DMS79 treated with DMSO at 0.1 percent for 48 hours (cell line): ENCODE measurements around the gene KHSRP.

Experiments used
- DNase-seq: peaks from one replicate; lab custom pipeline; 2025; lab: John Stamatoyannopoulos, UW

KHSRP gene, protein sequence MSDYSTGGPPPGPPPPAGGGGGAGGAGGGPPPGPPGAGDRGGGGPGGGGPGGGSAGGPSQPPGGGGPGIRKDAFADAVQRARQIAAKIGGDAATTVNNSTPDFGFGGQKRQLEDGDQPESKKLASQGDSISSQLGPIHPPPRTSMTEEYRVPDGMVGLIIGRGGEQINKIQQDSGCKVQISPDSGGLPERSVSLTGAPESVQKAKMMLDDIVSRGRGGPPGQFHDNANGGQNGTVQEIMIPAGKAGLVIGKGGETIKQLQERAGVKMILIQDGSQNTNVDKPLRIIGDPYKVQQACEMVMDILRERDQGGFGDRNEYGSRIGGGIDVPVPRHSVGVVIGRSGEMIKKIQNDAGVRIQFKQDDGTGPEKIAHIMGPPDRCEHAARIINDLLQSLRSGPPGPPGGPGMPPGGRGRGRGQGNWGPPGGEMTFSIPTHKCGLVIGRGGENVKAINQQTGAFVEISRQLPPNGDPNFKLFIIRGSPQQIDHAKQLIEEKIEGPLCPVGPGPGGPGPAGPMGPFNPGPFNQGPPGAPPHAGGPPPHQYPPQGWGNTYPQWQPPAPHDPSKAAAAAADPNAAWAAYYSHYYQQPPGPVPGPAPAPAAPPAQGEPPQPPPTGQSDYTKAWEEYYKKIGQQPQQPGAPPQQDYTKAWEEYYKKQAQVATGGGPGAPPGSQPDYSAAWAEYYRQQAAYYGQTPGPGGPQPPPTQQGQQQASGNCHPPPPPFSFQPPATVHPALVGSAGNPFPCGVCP

DNA sequence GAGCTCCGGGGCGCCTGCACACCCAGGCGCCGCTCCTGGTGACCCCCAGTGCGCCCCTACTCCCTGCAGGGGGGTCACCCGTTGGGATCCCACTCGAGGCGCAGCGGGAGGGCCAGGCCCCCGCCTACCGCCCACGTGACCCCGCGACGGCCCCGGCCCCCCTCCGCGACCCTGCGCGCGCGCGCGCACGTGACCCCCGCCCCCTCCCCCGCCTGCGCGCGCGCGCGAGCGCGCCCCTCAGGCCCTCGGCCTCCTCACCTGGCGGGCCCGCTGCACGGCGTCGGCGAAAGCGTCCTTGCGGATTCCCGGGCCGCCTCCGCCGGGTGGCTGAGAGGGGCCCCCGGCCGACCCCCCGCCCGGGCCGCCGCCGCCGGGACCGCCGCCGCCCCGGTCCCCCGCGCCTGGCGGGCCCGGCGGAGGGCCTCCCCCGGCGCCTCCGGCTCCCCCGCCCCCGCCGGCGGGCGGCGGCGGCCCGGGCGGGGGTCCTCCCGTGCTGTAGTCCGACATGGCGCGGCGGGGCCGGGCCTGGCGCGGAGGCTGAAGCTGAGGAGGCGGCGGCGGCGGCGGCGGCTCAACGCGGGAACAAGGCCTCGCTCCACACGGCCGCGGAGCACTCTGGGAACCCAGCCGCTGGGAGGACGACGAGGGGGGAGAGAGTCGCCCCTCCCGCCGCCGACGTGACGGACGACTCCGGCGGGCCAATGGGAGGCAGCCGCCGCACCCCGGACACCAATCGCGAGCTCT, at the start of gene KHSRP:
KHSRP (minus strand) TSS at position 617 of the 744 bp plus-strand sequence; CDS start at position 507, 110 bp downstream.
- no peak for DNase-seq

DNA sequence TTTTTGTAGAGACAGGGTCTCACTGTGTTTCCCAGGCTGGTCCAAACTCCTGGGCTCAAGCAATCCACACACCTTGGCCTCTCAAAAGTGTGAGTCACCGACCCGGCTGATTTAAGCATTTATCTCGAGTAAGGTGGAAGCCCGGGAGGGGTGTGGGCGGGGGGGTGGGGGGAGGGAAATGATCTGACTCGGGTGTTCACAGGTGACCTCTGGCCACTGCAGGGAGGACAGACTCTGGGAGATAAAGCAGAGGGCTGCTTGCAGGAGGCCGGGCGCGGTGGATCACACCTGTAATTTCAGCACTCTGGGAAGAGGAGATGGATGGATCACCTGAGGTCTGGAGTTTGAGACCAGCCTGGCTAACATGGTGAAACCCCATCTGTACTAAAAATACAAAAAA, 49.0 kb upstream of the KHSRP start:
- DNase-seq: no peak

DNA sequence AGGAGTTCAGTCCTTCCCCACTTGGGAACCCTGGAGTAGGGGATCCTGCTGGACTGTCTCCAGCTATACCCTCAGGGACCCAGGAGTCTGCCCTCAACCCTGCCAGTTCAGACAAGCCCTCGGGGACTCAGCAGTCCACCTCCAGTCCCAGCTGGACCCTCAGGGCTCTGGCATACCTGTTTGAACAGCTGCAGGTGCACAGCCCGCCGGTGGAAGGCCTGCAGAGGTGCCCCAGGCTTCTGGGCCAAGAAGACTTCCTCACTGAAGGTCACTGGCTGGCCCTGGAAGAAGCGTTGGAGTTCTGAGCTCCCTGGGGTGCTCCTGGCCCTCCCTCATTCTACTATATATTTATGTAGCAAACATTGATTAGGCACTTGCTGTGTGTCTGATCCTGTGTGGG, 48.1 kb upstream of the KHSRP start:
- DNase-seq: no peak

DNA sequence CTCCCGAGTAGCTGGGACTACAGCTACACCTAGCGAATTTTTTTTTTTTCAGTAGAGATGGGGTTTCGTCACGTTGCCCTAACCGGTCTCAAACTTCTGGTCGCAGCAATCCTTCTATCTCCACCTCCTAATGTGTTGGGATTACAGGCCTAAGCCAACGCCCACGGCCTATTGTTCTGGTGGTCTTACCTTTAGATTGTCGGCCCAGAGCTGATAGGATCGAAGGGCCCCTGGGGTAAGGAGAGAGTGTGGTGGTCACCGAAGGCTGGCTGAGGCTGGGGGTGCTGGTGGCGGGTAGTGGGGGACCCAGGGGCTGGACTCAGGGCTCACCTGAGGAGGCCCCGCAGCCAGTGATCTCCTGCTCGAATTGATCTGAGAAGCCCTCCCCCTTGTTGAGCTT, 46.5 kb upstream of the KHSRP start:
- DNase-seq: no peak

DNA sequence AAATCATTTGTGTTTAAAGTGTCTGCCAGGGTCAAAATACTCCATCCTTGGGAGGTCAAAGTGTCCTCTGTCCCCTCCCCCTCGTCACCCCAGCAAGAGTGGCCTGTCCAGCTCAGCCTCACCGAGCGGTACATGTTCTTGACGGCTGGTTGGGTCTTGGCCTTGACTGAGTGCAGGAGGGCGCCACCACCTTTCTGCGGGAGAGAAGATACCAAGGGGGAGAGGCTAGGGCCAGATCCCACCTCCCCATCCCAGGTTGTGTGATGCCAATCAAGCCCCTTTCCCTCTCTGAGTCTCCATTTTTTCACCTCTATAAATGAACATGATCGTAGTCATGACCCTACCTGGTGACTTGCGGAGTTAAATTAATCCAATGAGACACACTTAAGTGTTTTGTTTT, 45.6 kb upstream of the KHSRP start:
- no peak for DNase-seq

DNA sequence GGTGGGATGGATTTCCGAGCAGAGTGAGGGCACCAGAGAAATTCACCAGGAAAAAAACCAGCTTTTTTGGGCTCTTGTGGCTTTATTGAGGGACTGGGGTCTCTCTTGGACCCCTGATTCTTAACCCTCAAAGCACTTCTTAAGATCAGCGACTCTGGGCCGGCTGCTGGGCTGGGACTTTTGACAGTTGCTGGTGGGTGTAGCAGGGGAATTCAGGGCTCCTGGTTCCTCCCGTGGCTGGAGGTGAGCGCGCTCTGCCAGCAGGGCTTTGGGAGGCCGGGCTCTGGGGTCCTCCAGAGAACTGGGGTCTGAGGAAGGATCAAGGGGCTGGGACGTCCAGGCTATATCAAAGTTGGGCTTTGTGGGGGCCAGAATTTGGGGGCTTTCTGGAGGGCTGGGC, 42.8 kb upstream of the KHSRP start:
- no peak for DNase-seq

DNA sequence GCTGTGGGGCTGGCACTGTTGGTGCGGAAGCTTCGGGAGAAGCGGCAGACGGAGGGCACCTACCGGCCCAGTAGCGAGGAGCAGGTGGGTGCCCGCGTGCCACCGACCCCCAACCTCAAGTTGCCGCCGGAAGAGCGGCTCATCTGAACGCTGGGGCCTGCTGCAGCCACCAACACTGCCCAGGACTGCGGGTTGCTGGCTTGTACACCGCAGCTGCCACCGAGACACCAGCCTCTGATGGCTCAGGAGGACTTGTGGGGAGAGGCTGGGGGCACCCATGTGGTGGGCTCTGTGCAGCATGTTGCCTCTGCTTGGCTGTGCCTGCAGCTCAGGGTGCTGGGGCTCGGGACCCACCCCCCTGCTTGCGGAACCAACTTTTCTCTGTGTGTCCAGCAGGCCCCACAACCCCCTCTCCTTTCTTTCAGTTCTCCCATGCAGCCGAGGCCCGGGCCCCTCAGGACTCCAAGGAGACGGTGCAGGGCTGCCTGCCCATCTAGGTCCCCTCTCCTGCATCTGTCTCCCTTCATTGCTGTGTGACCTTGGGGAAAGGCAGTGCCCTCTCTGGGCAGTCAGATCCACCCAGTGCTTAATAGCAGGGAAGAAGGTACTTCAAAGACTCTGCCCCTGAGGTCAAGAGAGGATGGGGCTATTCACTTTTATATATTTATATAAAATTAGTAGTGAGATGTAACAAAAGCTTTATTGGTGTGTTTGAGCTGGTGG, 42.1 kb upstream of the KHSRP start:
- DNase-seq: no peak

DNA sequence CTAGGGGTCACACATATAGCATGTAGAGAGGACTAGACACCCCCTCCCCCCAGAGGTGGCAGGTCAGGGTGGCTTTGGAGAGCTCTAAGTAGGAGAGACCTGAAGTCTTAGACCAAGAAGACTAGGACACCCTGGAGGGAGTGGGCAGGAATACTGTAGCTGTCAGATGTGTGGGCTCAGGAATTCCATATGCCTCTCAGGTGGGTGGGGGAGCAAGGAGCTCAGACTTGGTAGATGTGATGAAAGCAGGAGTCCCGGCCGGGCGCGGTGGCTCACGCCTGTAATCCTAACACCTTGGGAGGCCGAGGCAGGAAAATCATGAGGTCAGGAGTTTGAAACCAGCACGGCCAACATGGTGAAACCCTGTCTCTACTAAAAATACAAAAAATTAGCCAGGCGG, 41.1 kb upstream of the KHSRP start:
- no peak for DNase-seq

DNA sequence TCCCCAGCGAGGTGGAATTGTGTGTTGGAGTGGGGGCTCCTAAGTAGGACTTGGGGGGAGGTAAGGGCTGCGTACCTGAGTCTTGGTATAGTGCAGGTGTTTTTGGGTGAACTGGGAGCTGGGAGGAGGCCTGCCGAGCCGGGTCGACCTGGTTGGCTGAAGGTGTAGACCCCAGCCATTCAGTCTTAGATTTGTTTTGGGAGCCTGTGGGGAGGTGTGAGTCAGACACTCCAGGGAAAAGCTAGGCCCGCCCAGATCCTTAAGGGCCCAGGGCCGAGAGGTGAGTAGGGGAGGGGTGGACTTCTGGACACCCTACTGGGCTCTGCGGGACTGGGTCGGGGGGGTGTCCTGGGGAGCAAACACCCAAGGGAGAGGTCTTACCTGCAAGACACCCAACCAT, 40.4 kb upstream of the KHSRP start:
- no peak for DNase-seq

DNA sequence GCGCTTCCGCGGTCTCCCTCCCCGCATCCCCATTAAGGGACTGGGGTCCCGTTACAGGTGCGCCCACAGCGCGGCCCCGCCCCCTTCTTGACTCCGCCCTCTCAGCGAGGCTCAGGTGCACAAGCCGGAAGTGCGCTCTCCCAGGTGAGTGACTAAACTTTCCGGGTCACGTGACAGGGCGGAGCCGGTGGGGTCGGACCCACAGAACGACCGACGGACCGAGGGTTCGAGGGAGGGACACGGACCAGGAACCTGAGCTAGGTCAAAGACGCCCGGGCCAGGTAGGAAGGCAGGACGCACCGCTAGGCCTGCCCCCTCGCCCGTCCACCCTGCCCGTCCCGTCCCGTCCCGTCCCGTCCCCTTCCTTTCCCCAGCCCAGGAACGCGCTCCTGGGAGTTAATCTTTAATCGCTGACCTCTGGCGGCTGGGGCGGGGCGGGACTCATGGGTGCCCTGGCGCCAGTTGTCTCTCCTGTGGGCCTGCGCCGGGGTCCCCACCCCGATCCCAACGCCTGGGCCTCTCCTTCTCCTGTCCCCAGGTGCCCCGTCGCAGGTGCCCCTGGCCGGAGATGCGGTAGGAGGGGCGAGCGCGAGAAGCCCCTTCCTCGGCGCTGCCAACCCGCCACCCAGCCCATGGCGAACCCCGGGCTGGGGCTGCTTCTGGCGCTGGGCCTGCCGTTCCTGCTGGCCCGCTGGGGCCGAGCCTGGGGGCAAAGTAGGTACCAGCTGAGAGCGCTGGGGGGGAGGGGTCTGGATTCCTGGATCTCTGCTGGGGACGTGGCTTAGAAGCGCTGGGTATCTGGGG, 39.7 kb upstream of the KHSRP start, which contains the start of gene CRB3:
CRB3 (plus strand) TSS at position 202 of the 804 bp plus-strand sequence; CDS start at position 633, 431 bp downstream.
- DNase-seq: peak; percentile 88

DNA sequence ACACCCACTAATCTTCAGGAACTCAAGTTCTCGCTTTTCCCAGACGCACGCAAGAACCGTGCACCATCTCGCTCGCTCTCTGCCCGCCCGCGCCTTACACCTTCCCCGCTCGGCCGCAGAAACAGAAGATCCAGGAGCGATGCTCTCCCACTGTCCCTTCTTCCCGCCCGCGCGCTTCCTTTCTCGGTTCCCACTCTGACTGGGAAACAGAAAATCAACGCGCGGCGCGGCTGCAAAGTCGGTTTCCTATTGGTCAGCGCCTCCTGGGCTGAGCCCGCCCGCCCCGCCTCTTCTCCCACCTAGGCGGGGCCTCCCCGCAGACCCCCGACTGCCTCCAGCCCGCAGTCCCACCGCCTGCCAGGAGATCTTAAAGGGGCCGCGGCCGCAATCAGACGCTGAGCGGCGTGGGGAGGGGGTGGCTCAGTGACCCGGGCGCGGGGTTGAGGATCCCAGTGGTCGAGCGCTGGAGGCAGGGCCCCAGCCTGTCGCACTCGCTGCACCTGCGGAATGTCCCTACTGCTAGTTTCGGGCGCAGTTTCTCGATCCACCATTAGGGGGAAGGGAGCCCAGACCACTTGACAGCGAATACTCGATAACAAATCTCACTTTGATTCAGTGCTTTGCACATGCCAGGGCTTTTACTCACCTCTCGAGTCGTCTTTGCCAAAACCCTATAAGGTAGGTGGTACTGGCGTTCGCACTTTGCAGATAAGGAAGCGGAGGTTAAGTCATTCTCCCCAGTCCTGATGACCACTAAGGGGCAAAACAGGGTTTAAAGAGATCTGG, 35.7 kb upstream of the KHSRP start:
- peak; percentile 96 for DNase-seq

DNA sequence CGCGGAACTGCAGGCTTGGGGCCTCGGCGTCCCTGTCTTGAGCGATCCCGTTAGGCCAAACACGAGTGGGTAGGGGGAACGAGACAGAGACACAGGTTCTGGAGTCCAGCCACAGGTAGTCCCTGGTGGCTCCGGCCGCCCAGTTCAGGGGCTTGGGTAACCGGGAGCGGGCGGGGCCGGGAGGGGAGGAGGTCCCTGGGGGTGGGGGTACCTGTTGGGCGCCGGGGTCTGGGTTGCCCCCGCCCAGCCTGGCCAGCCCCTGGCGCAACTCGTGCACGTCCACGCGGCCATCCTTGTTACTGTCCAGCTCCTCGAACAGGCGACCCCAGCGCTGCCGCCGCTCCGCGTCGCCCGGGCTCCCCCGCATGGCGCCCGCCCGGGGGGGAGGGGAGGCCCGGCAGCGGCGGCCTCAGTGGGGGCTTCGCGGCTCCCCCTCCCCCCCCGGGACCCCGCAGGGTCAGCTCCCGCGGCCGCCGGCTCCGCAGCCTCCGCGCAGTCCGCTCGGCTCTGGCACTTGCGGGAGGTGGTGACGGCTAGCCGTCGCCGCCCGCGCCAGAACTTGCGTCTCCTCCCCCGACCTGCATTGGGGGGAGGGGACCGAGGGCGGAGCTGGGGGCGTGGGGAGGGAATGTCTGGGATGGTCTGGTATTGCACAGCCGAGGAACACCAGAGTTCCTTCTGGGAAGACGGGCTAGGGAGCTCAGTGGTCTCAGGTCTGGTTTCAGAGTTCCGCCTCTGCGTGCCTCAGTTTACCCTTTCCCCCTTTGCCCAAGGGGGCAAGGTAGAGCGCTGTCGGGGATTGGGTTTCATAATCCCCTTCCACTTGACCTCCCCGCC, 34.9 kb upstream of the KHSRP start, which contains the start of gene SLC25A23:
SLC25A23 (minus strand) TSS at position 531 of the 837 bp plus-strand sequence; CDS start at position 367, 164 bp downstream.
- DNase-seq: peak; percentile 58

DNA sequence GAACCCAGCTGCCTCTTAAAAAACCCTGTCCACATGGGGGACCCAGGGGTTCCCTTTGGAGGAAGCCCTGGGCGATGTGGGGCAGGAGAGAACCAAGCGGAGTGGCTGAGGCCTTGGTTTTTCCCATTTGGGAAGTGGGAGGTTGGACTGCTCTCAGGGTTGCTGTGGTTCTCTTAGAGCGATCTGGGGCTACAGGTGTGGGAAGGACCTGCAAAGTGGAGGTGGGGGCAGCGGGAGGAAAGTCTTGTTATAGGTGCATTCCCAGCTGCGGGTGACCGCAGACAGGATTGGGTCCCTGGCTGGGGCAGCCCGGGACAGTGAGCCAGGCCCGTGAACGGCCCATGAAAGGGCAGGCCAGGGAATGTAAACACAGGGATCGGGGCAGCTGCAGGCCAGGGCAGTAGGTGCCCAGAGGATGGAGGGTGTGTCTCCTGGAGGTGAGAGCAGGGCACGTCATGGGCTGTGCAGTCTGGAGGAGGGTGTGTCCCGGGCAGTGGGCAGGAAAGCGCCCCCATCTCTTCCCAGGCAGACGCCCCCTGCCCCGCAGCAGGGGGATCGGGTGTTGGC, 34.2 kb upstream of the KHSRP start:
- DNase-seq: no peak

DNA sequence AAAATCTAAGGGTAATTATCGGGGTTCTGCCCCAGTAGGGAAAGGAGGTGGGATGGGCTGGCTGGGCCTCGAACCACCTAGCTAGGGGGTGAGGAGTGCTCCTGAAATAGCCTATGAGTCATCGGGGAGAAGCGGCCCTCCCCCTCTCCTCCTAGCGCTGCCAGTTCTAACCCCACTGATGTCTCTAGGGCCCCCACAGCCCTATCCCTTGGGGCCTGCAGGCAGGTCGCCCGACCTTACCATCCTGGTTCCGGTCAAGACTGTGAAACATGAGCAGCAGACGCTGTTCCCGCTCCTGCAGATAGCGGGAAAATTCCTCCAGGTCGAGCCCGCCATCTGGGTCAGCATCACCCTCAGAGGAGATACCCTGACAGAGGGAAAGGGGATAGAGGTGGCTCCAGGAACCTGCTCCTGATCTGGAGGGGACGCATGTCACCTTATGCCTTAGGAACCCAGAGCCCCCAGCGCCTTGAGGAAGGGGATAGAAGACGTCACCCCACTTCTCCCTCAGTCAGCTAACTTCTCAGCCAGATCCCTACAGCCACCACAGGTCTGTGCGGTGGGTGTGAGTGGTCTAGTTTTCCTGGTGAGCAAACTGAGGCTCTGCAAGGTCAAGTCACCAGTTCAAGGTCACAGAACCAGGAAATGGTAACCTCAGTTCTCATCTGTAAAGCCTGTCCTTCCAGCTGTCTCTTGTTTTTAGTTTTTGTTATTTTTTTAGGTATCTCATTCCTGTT, 33.5 kb upstream of the KHSRP start:
- DNase-seq: no peak

DNA sequence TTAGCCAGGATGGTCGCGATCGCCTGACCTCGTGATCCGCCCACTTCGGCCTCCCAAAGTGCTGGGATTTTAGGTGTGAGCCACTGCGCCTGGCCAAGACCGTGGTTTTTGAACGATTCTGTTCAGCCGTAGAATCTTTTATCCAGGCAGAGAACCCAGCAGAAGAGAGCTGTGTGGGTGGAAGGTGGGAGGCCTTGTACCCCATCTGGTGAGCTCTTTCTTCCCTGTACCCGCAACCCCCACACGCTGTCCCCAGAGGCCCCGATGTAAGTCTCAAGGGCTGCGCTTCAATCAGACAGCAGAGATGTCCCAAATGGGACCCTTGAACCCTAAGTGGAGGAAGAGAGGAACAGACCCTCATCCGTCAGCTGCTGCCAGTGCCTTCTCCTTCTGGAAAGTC, 31.3 kb upstream of the KHSRP start:
- DNase-seq: no peak

DNA sequence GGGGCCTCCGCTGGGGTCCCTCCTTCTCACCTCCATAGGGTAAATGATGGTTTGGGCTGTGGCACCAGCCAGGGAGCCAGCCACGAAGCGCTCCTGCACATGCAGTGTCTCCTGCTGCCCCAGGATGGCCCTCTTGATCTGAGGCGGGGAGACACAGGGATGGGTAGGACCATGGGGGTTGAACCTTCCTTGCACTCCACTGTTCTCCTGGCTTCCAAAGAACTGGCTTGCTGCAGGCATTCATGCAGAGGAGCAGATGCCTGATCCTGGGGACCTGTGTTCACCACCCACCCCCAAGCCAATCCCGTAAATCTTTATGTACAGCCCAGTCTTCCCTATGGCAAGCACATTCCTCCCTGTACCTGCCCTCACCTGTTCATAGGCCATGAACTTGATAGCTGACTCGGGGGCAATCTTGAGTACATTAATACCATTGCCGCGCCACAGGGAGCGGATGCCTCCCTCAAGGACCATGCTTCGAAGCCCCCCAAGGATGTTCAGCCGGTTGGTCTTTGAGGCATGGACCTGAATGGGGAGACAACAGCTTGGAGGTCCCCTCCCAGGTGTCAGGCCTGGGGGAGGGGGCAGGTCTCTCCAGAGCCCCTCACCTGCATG, 29.4 kb upstream of the KHSRP start:
- DNase-seq: no peak

DNA sequence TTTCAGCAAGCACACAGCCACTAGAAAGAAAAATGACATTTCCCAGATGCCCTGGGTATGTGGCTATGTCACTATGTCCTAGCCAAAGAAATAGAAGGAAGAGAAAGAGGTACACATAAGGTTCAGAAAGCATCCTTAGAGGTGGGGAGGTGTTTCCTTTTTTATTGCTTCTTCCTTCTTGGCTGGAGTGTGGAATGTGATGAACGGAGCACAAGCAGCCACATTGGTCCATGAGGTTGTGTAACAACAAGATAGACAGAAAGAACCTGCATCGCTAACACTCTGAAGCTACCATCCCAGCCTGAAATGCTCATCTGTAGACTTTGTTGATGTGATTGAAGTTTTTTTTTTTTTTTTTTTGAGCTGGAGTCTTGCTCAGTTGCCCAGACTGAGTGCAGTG, 28.3 kb upstream of the KHSRP start:
- no peak for DNase-seq

DNA sequence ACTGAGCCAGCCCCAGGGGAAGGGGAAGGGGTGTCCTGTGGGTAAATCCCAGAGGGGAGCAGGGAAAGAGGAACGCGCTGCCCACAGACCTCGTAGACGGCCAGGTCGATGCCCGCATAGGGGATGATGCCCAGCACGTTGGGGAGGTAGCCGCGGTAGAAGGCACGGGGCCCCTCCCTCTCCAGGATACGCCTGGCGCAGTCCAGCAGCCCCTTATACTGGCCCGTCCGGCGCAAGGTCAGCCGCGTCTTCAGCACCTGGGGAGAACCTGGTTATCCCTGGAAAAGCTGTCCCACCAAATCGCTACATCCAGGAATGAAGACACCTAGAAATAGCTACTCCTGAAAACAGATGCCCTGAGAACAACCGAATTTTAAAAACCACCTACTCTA, 27.6 kb upstream of the KHSRP start:
- no peak for DNase-seq
